NB4 (cell line): ENCODE data around the gene ATG12.
"Not testable (repeated sequence)": the region's sequence is repeated elsewhere in the genome, so short reads cannot be mapped to it uniquely, and the experiment has no call there.

ENCODE experiments used
- DNase-seq: peaks from one replicate; pipeline ENCODE4 v3.0.0; 2010; ENCODE audit warnings: low read depth
- H3K4me3 ChIP-seq: one replicate; pipeline ENCODE4 v1.5.1; 2011; ENCODE audit warnings: mild to moderate bottlenecking, low read depth, low read length, moderate library complexity
- CTCF ChIP-seq: IDR thresholded peaks from one replicate; pipeline ENCODE4 v1.5.1; 2012; ENCODE audit warnings: low read depth, low read length
- MYC ChIP-seq: IDR thresholded peaks from 2 replicates; pipeline ENCODE4 v1.6.1; 2011; ENCODE audit warnings: low read depth, low read length
- POLR2A ChIP-seq: IDR thresholded peaks from 2 replicates; pipeline ENCODE4 v1.6.1; 2011; ENCODE audit warnings: mild to moderate bottlenecking; ENCODE audit not compliant: insufficient read length; ENCODE audit errors: extremely low read depth
- TF ChIP-seq, protein P1 (sequence below): IDR thresholded peaks from 2 replicates; pipeline ENCODE4 v1.6.1; 2011; ENCODE audit warnings: low read depth, low read length

The ATG12 gene

GRCh38 chr5:115809946-115810345 lies 31.4 kb downstream of the ATG12 start:
- no peak for TF ChIP-seq CTCF
- TF ChIP-seq MYC: no peak
- TF ChIP-seq POLR2A: no peak
- TF ChIP-seq, protein P1, sequence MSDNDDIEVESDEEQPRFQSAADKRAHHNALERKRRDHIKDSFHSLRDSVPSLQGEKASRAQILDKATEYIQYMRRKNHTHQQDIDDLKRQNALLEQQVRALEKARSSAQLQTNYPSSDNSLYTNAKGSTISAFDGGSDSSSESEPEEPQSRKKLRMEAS: no peak
- DNase-seq: no peak
- no peak overlapping the region for H3K4me3 ChIP-seq

DNA sequence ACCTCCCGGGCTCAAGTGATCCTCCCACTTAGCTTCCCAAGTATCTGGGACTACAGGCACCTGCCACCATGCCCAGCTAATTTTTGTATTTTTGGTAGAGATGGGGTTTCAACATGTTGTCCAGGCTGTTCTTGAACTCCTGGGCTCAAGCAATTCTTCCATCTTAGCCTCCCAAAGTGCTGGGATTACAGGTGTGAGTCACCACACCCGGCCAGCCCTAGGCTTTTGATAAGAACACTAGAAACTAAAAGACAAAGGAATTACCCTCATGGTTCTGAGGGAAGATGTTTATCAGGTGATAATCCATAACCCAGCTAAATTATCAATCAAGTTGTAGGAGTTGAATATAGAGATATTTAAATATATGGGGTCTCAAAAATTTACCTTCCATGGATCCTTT lies 33.3 kb downstream of the ATG12 start:
- DNase-seq, H3K4me3 ChIP-seq: not testable (repeated sequence)

DNA sequence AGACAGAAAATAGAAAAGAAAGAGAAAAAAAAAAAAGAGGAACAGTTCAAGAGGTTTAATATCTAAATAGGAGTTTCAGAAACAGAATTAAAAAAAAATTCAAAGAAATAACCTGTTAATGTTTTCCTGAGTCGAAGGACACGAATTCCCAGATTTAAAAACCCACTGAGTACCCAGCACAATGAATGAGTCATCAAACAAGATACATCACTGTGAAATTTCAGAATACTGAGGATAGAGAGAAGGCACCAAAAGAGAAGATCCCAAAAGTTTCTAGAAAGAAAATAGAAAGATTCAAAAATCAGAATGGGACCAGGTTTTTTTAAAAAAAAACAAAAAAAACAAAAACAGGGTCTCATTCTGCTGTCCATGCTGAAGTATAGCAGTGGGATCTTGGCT lies 33.7 kb downstream of the ATG12 start:
- H3K4me3 ChIP-seq: no peak overlapping the region
- no peak for TF ChIP-seq CTCF
- no peak for DNase-seq

DNA sequence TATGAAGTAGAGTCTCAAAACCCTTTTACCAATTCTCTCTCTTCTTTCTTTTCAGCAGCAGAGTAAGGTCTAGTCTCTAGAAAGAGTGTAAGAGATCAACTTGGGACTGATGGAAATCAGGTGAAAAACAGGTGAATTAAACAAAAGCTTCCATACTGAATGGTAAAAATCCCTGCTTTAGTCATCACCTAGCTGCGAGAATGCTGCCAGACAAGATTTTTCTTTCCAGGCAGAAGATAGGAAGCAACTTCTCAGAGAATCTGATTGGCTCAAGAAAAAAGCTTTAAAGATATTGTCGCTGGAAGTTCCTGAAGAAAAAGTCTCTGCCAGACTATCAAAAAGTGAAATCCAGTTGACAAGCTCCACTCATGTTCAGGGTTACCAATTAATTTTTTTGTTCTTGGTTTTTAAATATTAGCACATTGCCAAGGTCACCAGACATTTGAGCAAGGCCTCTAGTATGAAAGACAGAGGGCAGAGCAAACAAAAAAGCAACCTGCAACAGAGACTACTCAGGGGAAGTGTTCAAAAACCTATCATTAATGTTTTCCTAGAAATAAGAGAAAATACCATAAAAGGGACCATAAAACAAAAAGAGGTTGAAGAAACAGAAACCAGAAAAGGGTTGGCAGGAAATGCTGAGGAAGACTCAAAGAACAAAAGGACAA lies 34.2 kb downstream of the ATG12 start:
- TF ChIP-seq CTCF (no peak), MYC (no peak), POLR2A (no peak)
- TF ChIP-seq, protein P1: no peak
- no peak for DNase-seq
- H3K4me3 ChIP-seq: no peak overlapping the region

DNA sequence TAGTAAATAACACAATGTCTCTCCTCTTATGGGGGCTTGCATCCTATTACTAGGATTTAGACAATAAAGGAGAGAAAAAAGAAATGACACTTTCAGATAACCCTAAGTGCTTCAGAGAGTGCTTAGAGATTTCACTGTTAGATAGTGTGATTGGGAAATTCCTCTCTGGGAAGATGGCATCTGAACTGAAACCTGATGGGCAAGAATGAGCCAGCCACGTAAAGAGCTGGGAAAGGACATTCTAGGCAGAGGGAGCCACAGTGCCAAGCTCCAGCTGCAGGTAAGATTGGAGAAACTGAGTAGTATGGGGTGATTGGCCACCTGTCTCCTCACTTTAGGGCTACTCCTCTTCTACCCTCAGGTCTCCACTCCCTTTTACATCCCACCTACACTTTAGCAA lies 39.4 kb downstream of the ATG12 start:
- no peak for DNase-seq
- TF ChIP-seq POLR2A (no peak), CTCF (no peak), MYC (no peak)
- TF ChIP-seq, protein P1: no peak
- H3K4me3 ChIP-seq: no peak overlapping the region

DNA sequence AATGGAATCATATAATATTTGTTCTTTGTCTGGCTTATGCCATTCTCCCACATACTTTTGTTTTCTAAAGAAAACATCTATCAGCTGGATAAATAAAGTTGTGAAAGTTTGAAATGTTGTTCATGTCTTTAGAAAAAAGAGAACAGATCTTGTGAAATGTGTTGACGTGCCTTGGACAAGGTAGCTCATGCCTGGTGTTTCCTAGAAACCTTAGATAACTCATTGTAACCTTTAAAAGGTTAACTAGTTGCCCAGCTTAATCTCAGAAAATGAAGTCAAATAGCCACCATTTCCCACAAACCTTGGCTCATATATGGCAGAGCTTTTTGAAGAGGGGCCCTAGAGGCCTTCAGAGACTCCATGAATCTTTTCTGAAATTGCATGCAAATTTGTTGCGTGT lies 40.2 kb downstream of the ATG12 start:
- no peak for DNase-seq
- H3K4me3 ChIP-seq: no peak overlapping the region

More for the DNA sequence above, 40.2 kb downstream of the ATG12 start:
- no peak for TF ChIP-seq MYC
- TF ChIP-seq POLR2A: no peak
- TF ChIP-seq, protein P1: no peak
- no peak for TF ChIP-seq CTCF
